Renal pelvis (tissue), 12 donors: ENCODE data around the gene BRD4. TPM values are rescaled to one million over a fixed set of nuclear protein-coding genes. Genes with fewer than 3 reads are reported as not detected.
A peak's percentile ranks its signal among the peaks of the same experiment; 100 is the strongest.

ENCODE experiments used
- DNase-seq: peaks from one replicate; pipeline ENCODE4 v3.0.0-alpha.2; 2013
- long read RNA-seq, 16 experiments: transcript quantifications; one replicate each; lab custom pipeline, GENCODE V29; 2026
- polyA plus RNA-seq, 3 donors: library from polyadenylated mRNA; unstranded; fragments of 120-200 nt; gene quantifications; one replicate each; pipeline ENCODE4 v1.2.1, GENCODE V29; 2013; ENCODE audit not compliant: insufficient read length in 3 of 3

The BRD4 gene
- polyA plus RNA-seq, result 10 to 100 TPM; 51.6 to 59.8 (median 58.6) TPM
- long read RNA-seq, donor 1, partial matches to known transcripts, result 0 of 3 reads
- long read RNA-seq, donor 1, other reads (novel, unspliced or antisense), result 0 of 3 reads
- long read RNA-seq, donor 2, partial matches to known transcripts, result 0 of 1 reads
- long read RNA-seq, donor 2, other reads (novel, unspliced or antisense), result 0 of 1 reads
- long read RNA-seq, donor 3, partial matches to known transcripts, result 49 of 49 reads
- long read RNA-seq, donor 3, other reads (novel, unspliced or antisense), result 0 of 49 reads
- long read RNA-seq, donor 4, partial matches to known transcripts, result 0 of 3 reads
- long read RNA-seq, donor 4, other reads (novel, unspliced or antisense), result 0 of 3 reads
- long read RNA-seq, donor 5, result 0 reads
- long read RNA-seq, donor 6, partial matches to known transcripts, result 8 of 11 reads
- long read RNA-seq, donor 6, other reads (novel, unspliced or antisense), result 0 of 11 reads
- long read RNA-seq, donor 7, transcript BRD4-206 (2 exons, 408 nt), result major isoform, 5 of 30 reads
- long read RNA-seq, donor 7, partial matches to known transcripts, result 24 of 30 reads
- long read RNA-seq, donor 7, other reads (novel, unspliced or antisense), result 0 of 30 reads
- long read RNA-seq, donor 8, result 0 reads
- long read RNA-seq, donor 9, partial matches to known transcripts, result 37 of 41 reads
- long read RNA-seq, donor 9, other reads (novel, unspliced or antisense), result 0 of 41 reads
- long read RNA-seq, donor 10, partial matches to known transcripts, result 6 of 8 reads
- long read RNA-seq, donor 10, other reads (novel, unspliced or antisense), result 0 of 8 reads
- long read RNA-seq, donor 11, partial matches to known transcripts, result 22 of 27 reads
- long read RNA-seq, donor 11, other reads (novel, unspliced or antisense), result 0 of 27 reads
- long read RNA-seq, donor 12, partial matches to known transcripts, result 7 of 9 reads
- long read RNA-seq, donor 12, other reads (novel, unspliced or antisense), result 0 of 9 reads
- long read RNA-seq, donor 13, partial matches to known transcripts, result 12 of 17 reads
- long read RNA-seq, donor 13, other reads (novel, unspliced or antisense), result 0 of 17 reads
- long read RNA-seq, donor 14, result 0 reads
- long read RNA-seq, donor 15, result 0 reads
- long read RNA-seq, donor 16, partial matches to known transcripts, result 5 of 9 reads
- long read RNA-seq, donor 16, other reads (novel, unspliced or antisense), result 0 of 9 reads

- peak; percentile 67 for DNase-seq
These were observed at the start of gene BRD4 for GRCh38 chr19:15332311-15332996. Gene BRD4, minus strand, starts transcription at chr19:15332539. Its CDS starts 59,440 bp downstream, at chr19:15273099.

DNA sequence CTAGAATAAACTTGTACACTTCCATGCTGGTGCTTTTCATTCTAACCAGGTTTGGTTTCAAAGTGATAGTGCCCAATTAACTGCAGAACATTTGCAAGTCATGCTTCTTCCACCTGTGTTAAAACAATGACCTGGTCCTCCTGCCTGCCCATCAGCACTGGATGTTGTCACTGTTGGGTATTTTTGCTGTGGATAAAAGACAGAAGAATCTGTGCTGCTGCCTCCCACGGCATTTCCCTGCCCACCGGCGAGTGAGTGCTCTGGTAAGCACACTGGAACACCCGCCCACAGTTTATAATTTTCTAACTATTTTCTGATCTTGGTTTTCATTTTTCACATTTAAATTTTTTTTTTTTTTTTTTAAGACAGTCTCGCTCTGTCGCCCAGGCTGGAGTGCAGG lies 49.5 kb upstream of the BRD4 start:
- DNase-seq, result no peak

DNA sequence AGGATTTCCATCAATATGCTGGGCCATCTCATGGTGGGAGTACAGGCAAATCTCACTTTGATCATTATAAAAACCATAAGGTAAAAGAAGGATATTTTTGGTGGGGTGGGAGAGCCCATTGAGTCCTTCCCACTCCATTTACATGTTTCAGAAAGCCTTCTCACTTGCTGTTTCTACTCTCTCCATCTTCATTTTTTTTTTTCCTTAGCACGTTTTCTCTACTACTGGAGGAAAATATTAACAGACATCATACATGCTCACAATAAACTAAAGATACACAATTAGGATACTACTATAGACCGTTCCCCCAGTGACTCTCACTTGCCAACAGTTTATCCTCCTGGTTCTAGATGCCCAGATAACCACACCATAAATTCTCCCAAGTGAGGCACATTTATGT lies 49.1 kb upstream of the BRD4 start:
- DNase-seq, result no peak

DNA sequence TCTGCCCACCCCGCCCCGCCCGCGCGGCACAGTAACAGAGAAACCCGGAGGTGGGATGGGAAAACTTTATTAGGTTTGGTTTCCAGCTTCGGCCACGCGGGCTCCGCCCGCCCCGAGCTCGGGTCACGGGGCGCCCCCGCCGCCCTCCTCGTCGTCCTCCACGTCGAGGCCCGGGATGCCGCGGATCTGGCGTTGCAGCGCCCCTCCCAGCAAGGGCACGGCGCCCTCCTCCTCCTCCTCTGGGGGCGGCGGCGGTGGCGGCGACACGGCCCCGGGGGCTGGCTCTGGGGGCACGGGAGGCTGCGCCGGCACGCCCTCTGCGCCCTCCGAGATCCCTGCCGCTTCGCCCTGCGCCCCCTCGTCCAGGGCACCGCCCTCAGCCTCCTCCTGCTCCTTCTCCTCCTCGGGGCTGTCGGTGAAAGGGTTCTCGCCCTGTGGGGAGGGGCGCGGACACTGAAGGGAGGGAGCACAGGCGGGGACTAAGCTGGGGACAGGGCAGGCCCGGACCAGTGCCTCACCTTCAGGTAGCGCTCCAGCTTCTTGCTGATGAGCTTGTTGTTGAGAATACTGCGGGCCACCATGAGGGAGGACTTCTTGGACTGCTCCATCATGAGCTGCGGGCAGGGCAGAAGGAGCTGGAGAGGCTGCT lies 47.8 kb upstream of the BRD4 start:
- peak; percentile 58 for DNase-seq

DNA sequence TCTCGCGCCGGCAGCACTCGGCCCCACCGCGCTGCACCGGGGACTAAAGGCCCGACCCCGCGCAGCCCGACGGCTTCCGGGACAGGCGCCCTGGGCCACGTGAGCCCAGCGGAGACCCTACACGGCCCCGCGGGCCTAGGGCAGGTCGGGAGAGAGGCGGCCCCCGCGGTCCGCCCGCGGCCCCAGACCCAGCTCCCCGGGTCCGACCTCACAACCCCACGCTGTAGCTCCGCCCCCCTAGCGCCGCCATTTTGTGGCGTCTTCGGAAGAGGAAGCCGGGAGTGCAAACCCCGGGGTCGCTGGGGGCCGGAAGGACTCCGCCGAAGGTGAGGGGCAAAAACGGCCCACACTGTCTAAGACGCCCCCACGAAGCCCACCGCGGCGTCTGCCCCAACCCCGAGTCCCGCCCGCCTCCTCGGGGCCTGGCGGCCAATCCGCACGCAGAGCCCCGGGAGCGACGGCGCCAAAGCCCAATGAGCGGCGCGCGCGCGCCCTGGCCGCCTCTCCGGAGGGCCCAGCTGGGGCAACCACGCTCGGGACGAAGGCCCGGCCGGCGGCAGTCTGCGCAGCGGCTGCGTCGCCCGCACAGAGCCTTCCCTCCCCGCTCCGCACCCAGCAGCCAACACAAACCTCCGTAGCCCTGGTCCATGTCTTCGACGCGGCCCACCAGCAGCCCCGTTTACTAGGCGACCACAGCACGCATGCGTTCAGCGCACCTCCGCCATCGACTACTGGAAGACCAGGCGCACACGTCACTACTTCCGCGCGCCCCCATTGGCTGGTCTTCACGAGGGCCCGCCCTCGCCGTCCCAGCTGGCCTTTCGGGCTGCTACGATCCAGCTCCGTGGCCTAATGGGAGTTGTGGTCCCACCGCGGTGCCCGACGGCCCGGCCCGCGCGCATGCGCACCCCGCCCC lies 47.0 kb upstream of the BRD4 start, which contains the start of gene AKAP8:
AKAP8 (minus strand) TSS at position 705 of the 916 bp plus-strand sequence; CDS start at position 649, 56 bp downstream.
- peak; percentile 99 for DNase-seq

DNA sequence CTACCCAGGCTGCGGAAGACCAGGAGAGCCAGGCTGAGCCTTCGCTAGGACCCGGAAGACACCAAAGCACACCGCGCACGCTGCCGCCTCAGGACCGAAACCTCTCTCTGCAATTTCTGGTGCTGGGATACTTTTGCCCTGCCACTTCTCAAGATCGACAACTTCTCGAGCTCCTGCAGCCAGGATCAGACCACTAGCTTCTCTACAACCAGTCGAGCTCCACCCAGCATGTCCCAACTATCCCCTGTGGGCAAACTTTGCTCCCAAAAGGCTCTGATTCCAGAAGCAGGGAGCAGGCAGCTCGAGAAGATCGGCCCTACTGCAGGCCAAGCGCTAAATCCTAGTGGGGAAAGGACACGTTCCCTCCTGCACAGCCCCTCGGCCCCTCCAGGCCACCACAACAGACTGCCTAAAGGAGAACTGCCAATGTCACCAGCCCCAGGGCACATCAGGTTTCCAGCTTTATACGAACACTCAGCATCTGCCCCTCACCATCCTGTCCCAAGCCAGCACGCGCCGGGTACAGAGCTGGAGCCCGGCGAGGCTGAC lies 46.3 kb upstream of the BRD4 start:
- no peak for DNase-seq

DNA sequence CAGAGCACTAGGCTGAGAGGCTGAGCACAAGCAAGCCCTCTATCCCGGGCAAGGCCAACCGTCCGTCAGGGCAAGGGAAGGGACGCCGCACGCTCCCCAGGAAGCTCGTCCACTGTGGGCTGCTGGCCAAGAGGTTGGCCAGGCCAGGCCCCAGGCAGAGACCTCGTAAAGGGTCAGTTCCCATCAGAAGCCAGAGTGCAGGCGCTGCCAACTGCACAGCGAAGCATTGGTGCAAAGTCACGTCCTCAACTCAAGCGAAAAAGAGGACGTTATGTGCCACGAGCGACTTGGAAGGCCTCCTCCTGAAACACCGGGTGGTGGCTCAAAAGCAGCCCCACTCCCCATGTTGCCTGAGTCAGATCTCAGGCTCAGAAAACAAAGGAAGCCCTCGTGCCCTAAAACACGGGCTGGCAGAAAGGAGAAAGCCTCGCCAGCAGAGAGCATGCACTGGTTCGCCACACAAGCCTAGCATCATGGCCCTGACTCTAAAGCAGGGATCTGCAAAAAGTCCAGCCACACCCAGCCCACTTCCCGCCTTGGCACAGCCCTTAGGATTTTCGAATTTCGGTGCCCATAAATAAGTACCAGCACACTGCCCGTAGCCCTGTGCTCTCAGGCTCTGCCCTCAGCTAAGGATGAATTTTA lies 42.6 kb upstream of the BRD4 start:
- DNase-seq, result no peak

GRCh38 chr19:15374105-15374651 lies 41.8 kb upstream of the BRD4 start:
- no peak for DNase-seq

DNA sequence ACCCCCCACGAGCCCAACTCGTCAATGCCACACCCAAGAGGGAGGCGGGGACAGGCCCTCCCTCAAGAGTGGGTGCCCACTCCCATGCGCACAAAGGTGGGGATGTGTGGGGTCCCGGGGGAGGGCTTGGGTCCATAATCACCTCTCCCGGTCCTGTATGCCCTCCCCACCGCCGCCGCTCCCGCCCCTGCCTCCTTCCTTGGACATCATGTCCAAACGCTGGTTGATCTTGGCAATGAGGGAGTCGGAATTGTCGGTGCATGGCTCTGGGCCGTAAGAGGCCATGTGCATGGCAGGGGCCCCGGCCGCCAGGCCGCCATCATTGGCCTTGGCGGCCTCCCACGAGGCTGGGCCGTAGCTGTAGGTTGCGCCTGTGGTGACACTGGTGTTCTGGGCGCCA lies 41.3 kb upstream of the BRD4 start:
- no peak for DNase-seq

- DNase-seq, result no peak
These were observed 40.6 kb upstream of the BRD4 start for GRCh38 chr19:15372891-15373301.

DNA sequence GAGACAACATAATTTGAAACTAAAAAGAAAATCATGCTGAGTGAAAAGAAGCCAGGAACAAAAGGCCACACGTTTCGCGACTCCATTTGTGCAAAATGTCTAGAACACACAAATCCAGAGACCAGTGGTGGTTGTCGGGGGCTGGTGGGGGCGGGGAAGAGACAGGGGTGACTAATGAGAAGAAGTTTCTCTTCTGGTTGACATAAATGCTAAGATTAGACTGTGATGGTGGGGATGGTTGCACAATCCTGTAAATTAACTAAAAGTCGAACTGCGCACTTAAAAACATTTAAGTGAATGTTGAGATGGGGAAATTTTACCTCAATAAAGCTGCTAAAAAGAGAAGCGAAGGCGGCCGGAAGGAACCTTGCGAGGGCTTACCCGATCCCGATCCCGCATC lies 40.1 kb upstream of the BRD4 start:
- DNase-seq, result no peak

GRCh38 chr19:15371786-15372380 lies 39.5 kb upstream of the BRD4 start:
- DNase-seq, result no peak

- no peak for DNase-seq
These were observed 38.8 kb upstream of the BRD4 start for GRCh38 chr19:15371119-15371518.

DNA sequence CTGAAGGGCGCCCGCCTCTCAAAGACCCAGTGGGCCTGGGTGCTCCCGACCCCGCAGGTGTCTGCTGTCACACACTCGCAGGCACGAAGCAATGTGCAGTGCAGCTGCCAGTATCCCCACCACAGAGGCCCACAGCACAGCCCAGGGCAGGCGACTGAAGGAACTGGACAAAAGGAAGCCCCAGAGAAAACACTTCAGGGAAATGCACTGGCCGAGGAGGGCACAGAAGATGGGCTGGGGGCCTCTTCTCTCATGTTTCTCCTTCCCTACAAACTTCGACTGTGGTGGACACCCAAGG lies 37.2 kb upstream of the BRD4 start:
- DNase-seq, result no peak

- no peak for DNase-seq
These were observed 36.7 kb upstream of the BRD4 start for GRCh38 chr19:15368798-15369593.

- no peak for DNase-seq
These were observed 35.8 kb upstream of the BRD4 start for GRCh38 chr19:15368051-15368632.

DNA sequence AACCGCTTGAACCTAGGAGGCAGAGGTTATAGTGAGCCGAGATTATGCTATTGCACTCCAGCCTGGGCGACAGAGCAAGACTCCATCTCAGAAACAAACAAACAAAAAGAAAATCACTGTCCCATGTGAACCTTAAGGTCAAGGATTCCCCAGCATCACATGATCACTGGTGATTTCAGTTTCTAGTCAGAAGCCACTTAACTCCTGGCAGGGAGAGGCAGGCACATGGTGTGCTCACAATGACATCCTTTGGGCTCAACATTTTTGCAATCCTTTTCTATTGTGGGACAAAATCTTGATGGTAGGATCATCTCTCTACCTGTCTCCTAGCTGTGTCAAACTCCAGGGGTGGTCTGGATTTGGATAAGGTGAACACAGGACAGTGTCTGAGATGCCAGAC lies 35.1 kb upstream of the BRD4 start:
- DNase-seq, result no peak
